OCI-LY7 (cell line): ENCODE results near the gene HEXIM2. TPM values are rescaled to one million over a fixed set of nuclear protein-coding genes. Genes with fewer than 3 reads are reported as not detected.

Experiments
- BruUV-seq: library from RNA; stranded (reverse); fragments of 400-500 nt; replicated peaks from 2 replicates; lab custom pipeline; 2021; lab: Mats Ljungman, UMichigan
- CTCF ChIA-PET: fragments of 300-600 bp; sonication (Branson Sonifier 250); formaldehyde crosslinking; loops from one replicate; lab custom pipeline; 2022; ENCODE audit warnings: antibody characterized with exemption; ENCODE audit not compliant: unreplicated experiment; lab: Charles Lee
- POLR2A ChIA-PET: fragments of 300-600 bp; sonication (Branson Sonifier 250); formaldehyde crosslinking; loops from one replicate; lab custom pipeline; 2022; ENCODE audit warnings: antibody characterized with exemption; lab: Charles Lee
- DNase-seq: peaks from one replicate; pipeline ENCODE4 v3.0.0-alpha.2; 2015; ENCODE audit warnings: low spot score
- H2AFZ ChIP-seq: fragments of 200-600 bp; sonication (generic), shearing (Covaris generic); 2 replicates; pipeline ENCODE4 v1.6.1; 2014; ENCODE audit warnings: mild to moderate bottlenecking, antibody characterized with exemption, low read length, moderate library complexity
- H3K27ac ChIP-seq: fragments of 200-600 bp; sonication (generic); 2 replicates; pipeline ENCODE4 v1.5.1; 2014; ENCODE audit warnings: mixed run types, low read depth, mild to moderate bottlenecking, moderate library complexity, low read length, inconsistent platforms; ENCODE audit not compliant: poor library complexity, severe bottlenecking
- H3K36me3 ChIP-seq: fragments of 200-600 bp; sonication (generic); 2 replicates; pipeline ENCODE4 v1.6.1; 2014; ENCODE audit warnings: mild to moderate bottlenecking, antibody characterized with exemption, low read length, moderate library complexity, mixed read lengths; ENCODE audit not compliant: insufficient read depth
- H3K4me1 ChIP-seq: fragments of 200-600 bp; sonication (generic); 2 replicates; pipeline ENCODE4 v1.5.1; 2014; ENCODE audit warnings: mild to moderate bottlenecking, low read length; ENCODE audit not compliant: insufficient read depth, poor library complexity, severe bottlenecking
- H3K4me2 ChIP-seq: fragments of 200-600 bp; sonication (generic); 2 replicates; pipeline ENCODE4 v1.6.1; 2014; ENCODE audit warnings: mild to moderate bottlenecking, low read length
- H3K4me3 ChIP-seq: fragments of 200-600 bp; sonication (generic); 2 replicates; pipeline ENCODE4 v1.5.1; 2014; ENCODE audit warnings: mild to moderate bottlenecking, low read depth, low read length; ENCODE audit not compliant: poor library complexity, severe bottlenecking
- H3K79me2 ChIP-seq: fragments of 200-600 bp; sonication (generic); 2 replicates; pipeline ENCODE4 v1.6.1; 2016; ENCODE audit warnings: low read depth, mild to moderate bottlenecking, low read length, moderate library complexity, mixed read lengths; ENCODE audit not compliant: insufficient read depth
- H3K9me2 ChIP-seq: fragments of 200-600 bp; sonication (generic); 2 replicates; pipeline ENCODE4 v1.6.1; 2016; ENCODE audit warnings: mild to moderate bottlenecking, low read length, mixed read lengths; ENCODE audit not compliant: insufficient read depth
- H3K9me3 ChIP-seq: fragments of 200-600 bp; sonication (generic); 2 replicates; pipeline ENCODE4 v1.6.1; 2014; ENCODE audit warnings: mild to moderate bottlenecking, mixed run types, low read length, mixed read lengths
- H4K20me1 ChIP-seq: fragments of 200-600 bp; sonication (generic); 2 replicates; pipeline ENCODE4 v1.6.1; 2014; ENCODE audit warnings: mild to moderate bottlenecking, antibody characterized with exemption, low read length, moderate library complexity, mixed read lengths; ENCODE audit not compliant: insufficient read depth
- EZH2phosphoT487 ChIP-seq: fragments of 200-600 bp; sonication (generic); IDR thresholded peaks from 2 replicates; pipeline ENCODE4 v1.6.1; 2018; ENCODE audit warnings: low read depth, borderline replicate concordance, mild to moderate bottlenecking, mixed run types, antibody characterized with exemption, low read length, moderate library complexity, mixed read lengths
- intact Hi-C: fragments of 100-400 bp; cut with micrococcal nuclease; formaldehyde crosslinking; loops from one replicate; pipeline ENCODE4 v1.10.0; 2022; ENCODE audit not compliant: unreplicated experiment
- total RNA-seq, 2 experiments: library from RNA; depleted of rRNA in 1 of 2; stranded (reverse); fragments of >200 nt in 1 of 2; shearing (Covaris generic) in 1 of 2; gene quantifications; 2 replicates each; pipeline ENCODE4 v1.2.3, GENCODE V29; 2014 to 2022
- TF ChIP-seq, protein P1 (sequence below): fragments of 200-600 bp; sonication (generic); conservative IDR thresholded peaks from 2 replicates; pipeline ENCODE4 v1.5.1; 2014; ENCODE audit warnings: mild to moderate bottlenecking, antibody characterized with exemption, low read length, moderate library complexity, mixed read lengths

HEXIM2 gene
- total RNA-seq, 2 experiments from 2014 or later, result 8.6 to 11.1 TPM

- CTCF ChIA-PET, result no interaction called here
- no peak for DNase-seq
- no peaks in the 10 kb centered on the region for H3K36me3 ChIP-seq
- no peaks in the 10 kb centered on the region for H3K79me2 ChIP-seq
- POLR2A ChIA-PET, result no interaction called here
- peak within 1 kb of the TSS; percentile 23 for H3K27ac ChIP-seq
- H3K4me1 ChIP-seq, result peaks cover 18% of the 10 kb centered on the region
- H3K4me2 ChIP-seq, result peak within 1 kb of the TSS; percentile 98
- H3K9me3 ChIP-seq, result no peaks in the 10 kb centered on the region
- no peaks in the 10 kb centered on the region for H3K9me2 ChIP-seq
- intact Hi-C loops, result loop anchor here (2.0 kb wide), 1 partner anchor 109 kb away; no protein-coding TSS in a partner anchor
- TF ChIP-seq, protein P1, sequence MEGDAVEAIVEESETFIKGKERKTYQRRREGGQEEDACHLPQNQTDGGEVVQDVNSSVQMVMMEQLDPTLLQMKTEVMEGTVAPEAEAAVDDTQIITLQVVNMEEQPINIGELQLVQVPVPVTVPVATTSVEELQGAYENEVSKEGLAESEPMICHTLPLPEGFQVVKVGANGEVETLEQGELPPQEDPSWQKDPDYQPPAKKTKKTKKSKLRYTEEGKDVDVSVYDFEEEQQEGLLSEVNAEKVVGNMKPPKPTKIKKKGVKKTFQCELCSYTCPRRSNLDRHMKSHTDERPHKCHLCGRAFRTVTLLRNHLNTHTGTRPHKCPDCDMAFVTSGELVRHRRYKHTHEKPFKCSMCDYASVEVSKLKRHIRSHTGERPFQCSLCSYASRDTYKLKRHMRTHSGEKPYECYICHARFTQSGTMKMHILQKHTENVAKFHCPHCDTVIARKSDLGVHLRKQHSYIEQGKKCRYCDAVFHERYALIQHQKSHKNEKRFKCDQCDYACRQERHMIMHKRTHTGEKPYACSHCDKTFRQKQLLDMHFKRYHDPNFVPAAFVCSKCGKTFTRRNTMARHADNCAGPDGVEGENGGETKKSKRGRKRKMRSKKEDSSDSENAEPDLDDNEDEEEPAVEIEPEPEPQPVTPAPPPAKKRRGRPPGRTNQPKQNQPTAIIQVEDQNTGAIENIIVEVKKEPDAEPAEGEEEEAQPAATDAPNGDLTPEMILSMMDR, result no peak
- TF ChIP-seq EZH2phosphoT487, result no peak
- no TSS peak for BruUV-seq
- H4K20me1 ChIP-seq, result no peaks in the 10 kb centered on the region
- peak within 1 kb of the TSS; percentile 76 for H3K4me3 ChIP-seq
- peak within 1 kb of the TSS; percentile 75 for H2AFZ ChIP-seq
These were observed 29.4 kb upstream of the HEXIM2 start, which contains the start of gene PLCD3 for GRCh38 chr17:45132320-45132571. Gene PLCD3 (minus strand): TSS chr17:45132515. CDS start chr17:45132410, 105 bp downstream.

GRCh38 chr17:45132572-45133463 lies 28.9 kb upstream of the HEXIM2 start:
- TF ChIP-seq EZH2phosphoT487, result no peak
- TF ChIP-seq, protein P1, result peak; percentile 73
- Histone ChIP-seq H3K9me2 (no peaks in the 10 kb centered on the region), H3K4me3 (peak overlapping the region; percentile 76), H3K4me1 (peaks cover 18% of the 10 kb centered on the region), H4K20me1 (no peaks in the 10 kb centered on the region), H3K36me3 (no peaks in the 10 kb centered on the region), H3K9me3 (no peaks in the 10 kb centered on the region), H3K4me2 (peak overlapping the region; percentile 98), H2AFZ (peak overlapping the region; percentile 75), H3K27ac (peak overlapping the region; percentile 23), H3K79me2 (no peaks in the 10 kb centered on the region)
- peak; percentile 84 for DNase-seq
- CTCF ChIA-PET, result no interaction called here
- intact Hi-C loops, result loop anchor here (1.0 to 2.0 kb wide), 3 partner anchors 37 to 213 kb away; no protein-coding TSS in a partner anchor
- POLR2A ChIA-PET, result interaction anchor here (0.7 kb wide), 1 partner anchor 185 kb away, joined by 6 read pairs; the partner anchor contains the start of gene KIF18B
- BruUV-seq, result no TSS peak
